Keratinocyte (primary cell): ENCODE data around the gene MYL5. TPM values are rescaled to one million over a fixed set of nuclear protein-coding genes. Genes with fewer than 3 reads are reported as not detected.

ENCODE experiments used
- DNase-seq: peaks from one replicate; pipeline ENCODE4 v3.0.0-alpha.2; 2011; ENCODE audit warnings: low read depth, missing footprints, low spot score
- FAIRE-seq: peaks from 2 replicates; lab custom pipeline; 2011; peaks lifted over from hg19 to GRCh38; lab: Jason Lieb, UNC
- H2AFZ ChIP-seq: 2 replicates; pipeline ENCODE4 v1.6.0; 2012; ENCODE audit warnings: low read length, control low read depth, inconsistent platforms; ENCODE audit not compliant: control insufficient read depth
- H3K27ac ChIP-seq: 2 replicates; pipeline ENCODE4 v1.5.1; 2011; ENCODE audit warnings: low read length; ENCODE audit not compliant: control insufficient read depth, insufficient read depth
- H3K27me3 ChIP-seq: 3 replicates; pipeline ENCODE4 v1.6.0; 2011; ENCODE audit warnings: low read length; ENCODE audit not compliant: control insufficient read depth, insufficient read depth; ENCODE audit errors: extremely low read depth
- H3K36me3 ChIP-seq, 2 experiments: 2 replicates in 1 of 2; 3 replicates in 1 of 2; pipeline ENCODE4 v1.5.1; 2011; ENCODE audit warnings: low read length in 2 of 2, mild to moderate bottlenecking in 1 of 2; ENCODE audit not compliant: control insufficient read depth in 2 of 2, insufficient read depth in 2 of 2; ENCODE audit errors: extremely low read depth in 1 of 2
- H3K4me1 ChIP-seq: 3 replicates; pipeline ENCODE4 v1.5.1; 2011; ENCODE audit warnings: low read length; ENCODE audit not compliant: control insufficient read depth, insufficient read depth; ENCODE audit errors: extremely low read depth
- H3K4me2 ChIP-seq: 3 replicates; pipeline ENCODE4 v1.6.0; 2011; ENCODE audit warnings: low read depth, low read length; ENCODE audit not compliant: control insufficient read depth, insufficient read depth; ENCODE audit errors: extremely low read depth
- H3K4me3 ChIP-seq, 3 experiments: fragments of 200-600 bp in 1 of 3; sonication (generic) in 1 of 3; 2 replicates in 2 of 3; 3 replicates in 1 of 3; pipeline ENCODE4 v1.5.1; 2011 to 2016; ENCODE audit warnings: low read length in 3 of 3, mild to moderate bottlenecking in 3 of 3, control low read depth in 2 of 3, inconsistent platforms in 1 of 3, low read depth in 1 of 3, mixed read lengths in 1 of 3, mixed run types in 1 of 3, moderate library complexity in 1 of 3; ENCODE audit not compliant: control insufficient read depth in 2 of 3, insufficient read depth in 2 of 3; ENCODE audit errors: extremely low read depth in 1 of 3
- H3K79me2 ChIP-seq: 2 replicates; pipeline ENCODE4 v1.6.0; 2012; ENCODE audit warnings: low read length; ENCODE audit not compliant: control insufficient read depth, insufficient read depth
- H3K9ac ChIP-seq: 3 replicates; pipeline ENCODE4 v1.6.0; 2011; ENCODE audit warnings: low read length; ENCODE audit not compliant: control insufficient read depth, insufficient read depth; ENCODE audit errors: extremely low read depth
- H3K9me1 ChIP-seq: 3 replicates; pipeline ENCODE4 v1.6.0; 2011; ENCODE audit warnings: low read length; ENCODE audit not compliant: control insufficient read depth, insufficient read depth; ENCODE audit errors: extremely low read depth
- H3K9me3 ChIP-seq: 2 replicates; pipeline ENCODE4 v1.5.1; 2012; ENCODE audit warnings: low read depth, low read length; ENCODE audit not compliant: control insufficient read depth
- H4K20me1 ChIP-seq: 3 replicates; pipeline ENCODE4 v1.6.0; 2011; ENCODE audit warnings: low read length; ENCODE audit not compliant: control insufficient read depth, insufficient read depth; ENCODE audit errors: extremely low read depth
- EZH2 ChIP-seq: IDR thresholded peaks from one replicate; pipeline ENCODE4 v1.6.1; 2012; ENCODE audit warnings: inconsistent platforms, mild to moderate bottlenecking, low read length, moderate library complexity
- dilution Hi-C: fragments of 300-500 bp; cut with MboI; formaldehyde crosslinking; loops from one replicate; pipeline ENCODE4 v1.7.0; 2020; ENCODE audit warnings: low sequenced_read_pairs; ENCODE audit not compliant: extremely low pct_ligation_motif_present
- polyA plus RNA-seq, 5 experiments: library from polyadenylated mRNA; depleted of rRNA in 3 of 5; stranded (reverse) in 3 of 5; stranded (forward) in 1 of 5; unstranded in 1 of 5; fragments of >200 nt; gene quantifications; 1 replicate in 1 of 5; 2 replicates in 3 of 5; 3 replicates in 1 of 5; pipeline versions ENCODE4 v1.2.1 to v1.2.3, GENCODE V29; 2011 to 2012; ENCODE audit warnings: missing spikeins in 2 of 5, low read depth in 1 of 5, low replicate concordance in 1 of 5
- TF ChIP-seq, protein P1 (sequence below), 3 experiments: IDR thresholded peaks in 1 of 3; conservative IDR thresholded peaks in 1 of 3; optimal IDR thresholded peaks in 1 of 3; 2 replicates in 2 of 3; 3 replicates in 1 of 3; pipeline versions ENCODE3 to v1.5.1; 2011; ENCODE audit warnings: low read length in 3 of 3, mild to moderate bottlenecking in 3 of 3, moderate library complexity in 2 of 3, control low read depth in 1 of 3, inconsistent platforms in 1 of 3; ENCODE audit not compliant: insufficient read depth in 2 of 3; ENCODE audit errors: extremely low read depth in 1 of 3

Gene MYL5
- polyA plus RNA-seq, 1 donor (not counting 4 experiments of a cell fraction or from before 2014, with no cell fraction given) = 8.0 TPM

DNA sequence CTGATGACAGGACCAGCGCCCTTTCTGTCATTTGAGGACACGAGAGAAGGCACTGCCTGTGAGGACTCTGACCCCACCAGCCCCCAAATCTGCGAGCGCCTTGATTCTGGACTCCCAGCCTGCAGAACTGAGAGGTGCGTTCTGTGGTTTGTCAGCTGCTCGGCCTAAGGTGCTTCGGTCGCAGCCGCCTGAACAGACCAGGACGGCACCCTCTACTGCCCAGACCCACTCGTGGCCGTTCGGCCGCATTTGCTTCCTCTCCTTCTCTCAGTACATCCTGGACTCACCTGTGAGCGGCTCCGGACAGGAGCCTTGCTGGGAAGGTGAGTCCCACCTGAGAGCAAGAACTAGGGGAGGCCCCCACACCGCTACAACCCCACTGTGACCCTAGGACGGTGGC is 39.7 kb downstream of the MYL5 start:
- Histone ChIP-seq H3K79me2 (peaks cover 79% of the 10 kb centered on the region), H3K4me3 (no peak overlapping the region), H3K27ac (no peak overlapping the region), H3K36me3 (peaks cover 5 to 12% of the 10 kb centered on the region in 2 experiments), H3K4me1 (no peaks in the 10 kb centered on the region), H3K4me2 (no peak overlapping the region), H3K9me1 (no peaks in the 10 kb centered on the region), H2AFZ (no peak overlapping the region), H4K20me1 (peaks cover 7% of the 10 kb centered on the region), H3K9me3 (no peaks in the 10 kb centered on the region), H3K27me3 (no peaks in the 10 kb centered on the region), H3K9ac (no peak overlapping the region)
- dilution Hi-C loops = no loop called here
- TF ChIP-seq, protein P1, sequence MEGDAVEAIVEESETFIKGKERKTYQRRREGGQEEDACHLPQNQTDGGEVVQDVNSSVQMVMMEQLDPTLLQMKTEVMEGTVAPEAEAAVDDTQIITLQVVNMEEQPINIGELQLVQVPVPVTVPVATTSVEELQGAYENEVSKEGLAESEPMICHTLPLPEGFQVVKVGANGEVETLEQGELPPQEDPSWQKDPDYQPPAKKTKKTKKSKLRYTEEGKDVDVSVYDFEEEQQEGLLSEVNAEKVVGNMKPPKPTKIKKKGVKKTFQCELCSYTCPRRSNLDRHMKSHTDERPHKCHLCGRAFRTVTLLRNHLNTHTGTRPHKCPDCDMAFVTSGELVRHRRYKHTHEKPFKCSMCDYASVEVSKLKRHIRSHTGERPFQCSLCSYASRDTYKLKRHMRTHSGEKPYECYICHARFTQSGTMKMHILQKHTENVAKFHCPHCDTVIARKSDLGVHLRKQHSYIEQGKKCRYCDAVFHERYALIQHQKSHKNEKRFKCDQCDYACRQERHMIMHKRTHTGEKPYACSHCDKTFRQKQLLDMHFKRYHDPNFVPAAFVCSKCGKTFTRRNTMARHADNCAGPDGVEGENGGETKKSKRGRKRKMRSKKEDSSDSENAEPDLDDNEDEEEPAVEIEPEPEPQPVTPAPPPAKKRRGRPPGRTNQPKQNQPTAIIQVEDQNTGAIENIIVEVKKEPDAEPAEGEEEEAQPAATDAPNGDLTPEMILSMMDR (optimal IDR thresholded peaks at IDR 0.05 in 1 of 3, IDR thresholded peaks at IDR 0.05 in 1 of 3, conservative IDR thresholded peaks at IDR 0.05 in 1 of 3; ENCODE audit: extremely low read depth in 1 of 3, insufficient read depth in 2 of 3, low read length in 3 of 3) = no peak
- no peak for TF ChIP-seq EZH2
- FAIRE-seq (no peak), DNase-seq (no peak)

DNA sequence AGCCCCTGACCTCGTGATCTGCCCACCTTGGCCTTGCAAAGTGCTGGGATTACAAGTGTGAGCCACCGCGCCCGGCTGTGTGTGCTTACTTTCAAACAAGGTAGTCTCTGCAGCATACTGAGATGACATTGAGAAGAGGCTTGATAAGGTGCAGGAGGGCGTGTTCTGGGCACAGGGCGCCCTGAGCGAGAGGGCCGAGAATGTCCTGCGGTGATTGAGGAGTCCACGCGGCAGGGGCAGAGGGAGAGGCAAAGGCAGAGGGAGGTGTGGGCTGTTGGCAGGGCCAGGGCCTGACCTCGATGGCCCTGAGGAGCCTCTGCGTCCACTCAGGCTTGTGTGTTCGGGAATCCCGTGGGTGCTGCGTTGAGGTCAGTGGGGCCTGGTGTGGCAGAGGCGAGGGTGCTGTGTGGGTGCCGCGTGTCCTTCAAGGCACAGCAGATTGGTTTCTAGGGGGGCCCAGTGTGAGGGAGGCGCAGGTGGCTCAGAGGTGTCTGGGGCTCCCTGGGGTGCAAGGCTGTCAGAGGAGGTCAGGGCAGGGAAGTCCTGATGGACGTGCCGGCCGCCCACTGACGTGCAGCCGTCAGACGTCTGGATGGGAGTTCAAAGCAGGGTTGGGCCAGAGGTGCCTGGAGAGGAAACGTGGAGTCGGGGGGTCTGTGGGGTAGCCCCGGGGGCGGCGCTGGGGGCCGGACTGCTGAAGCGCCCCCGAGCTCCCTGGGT is 43.4 kb downstream of the MYL5 start:
- no peak overlapping the region for H3K27ac ChIP-seq
- DNase-seq = no peak
- H4K20me1 ChIP-seq = peaks cover 18% of the 10 kb centered on the region
- TF ChIP-seq, protein P1 (optimal IDR thresholded peaks at IDR 0.05 in 1 of 3, IDR thresholded peaks at IDR 0.05 in 1 of 3, conservative IDR thresholded peaks at IDR 0.05 in 1 of 3; ENCODE audit: extremely low read depth in 1 of 3, insufficient read depth in 2 of 3, low read length in 3 of 3) = no peak
- no peak for TF ChIP-seq EZH2
- no peak overlapping the region for H3K9ac ChIP-seq
- H3K79me2 ChIP-seq = peaks cover 72% of the 10 kb centered on the region
- dilution Hi-C loops = no loop called here
- peaks cover 19% of the 10 kb centered on the region for H3K4me1 ChIP-seq
- H3K9me3 ChIP-seq = no peaks in the 10 kb centered on the region
- no peak overlapping the region for H2AFZ ChIP-seq
- no peak for FAIRE-seq
- no peak overlapping the region for H3K4me3 ChIP-seq
- peaks cover 4 to 7% of the 10 kb centered on the region in 2 experiments for H3K36me3 ChIP-seq
- H3K4me2 ChIP-seq = no peak overlapping the region
- no peaks in the 10 kb centered on the region for H3K27me3 ChIP-seq
- H3K9me1 ChIP-seq = no peaks in the 10 kb centered on the region
